Activated CD4-positive, alpha-beta T cell treated with anti-CD3 and anti-CD28 coated beads, Interleukin-2, amount 10 ng/mL, durations not matched to agents 24 days and 14 days (primary cell): ENCODE data around the gene CSNK1G2. TPM values are rescaled to one million over a fixed set of nuclear protein-coding genes. Genes with fewer than 3 reads are reported as not detected.

Source experiments
- total RNA-seq: library from RNA; stranded (reverse); gene quantifications from 2 replicates; pipeline ENCODE4 v1.2.3, GENCODE V29; 2022

Gene CSNK1G2
- total RNA-seq, 1 donor from 2014 or later: 92.8 TPM

Other genes with a start within 250 kb of the CSNK1G2 start
- gene ONECUT3, start 187.7 kb upstream of the CSNK1G2 start, total RNA-seq: not detected in 2 replicates
- 3.6 and 4.2 TPM in 2 replicates for gene ATP8B3, start 128.9 kb upstream of the CSNK1G2 start, total RNA-seq
- 56.3 and 61.4 TPM in 2 replicates for gene REXO1, start 92.7 kb upstream of the CSNK1G2 start, total RNA-seq
- 37.0 and 38.1 TPM in 2 replicates for gene KLF16, start 77.6 kb upstream of the CSNK1G2 start, total RNA-seq
- gene ABHD17A, start 55.7 kb upstream of the CSNK1G2 start, total RNA-seq: 104 and 107 TPM in 2 replicates
- gene ADAT3, start 35.8 kb upstream of the CSNK1G2 start, total RNA-seq: 8.8 and 10.6 TPM in 2 replicates
- 39.2 and 42.4 TPM in 2 replicates for gene SCAMP4, start 35.8 kb upstream of the CSNK1G2 start, total RNA-seq
- gene BTBD2, start 74.5 kb downstream of the CSNK1G2 start, total RNA-seq: 25.8 and 30.2 TPM in 2 replicates
- 159 and 169 TPM in 2 replicates for gene MKNK2, start 110.1 kb downstream of the CSNK1G2 start, total RNA-seq
- 184 and 185 TPM in 2 replicates for gene MOB3A, start 155.2 kb downstream of the CSNK1G2 start, total RNA-seq
- 9.5 and 10.0 TPM in 2 replicates for gene IZUMO4, start 155.7 kb downstream of the CSNK1G2 start, total RNA-seq
- gene AP3D1, start 210.4 kb downstream of the CSNK1G2 start, total RNA-seq: 104 and 113 TPM in 2 replicates
- 127 and 137 TPM in 2 replicates for gene DOT1L, start 222.8 kb downstream of the CSNK1G2 start, total RNA-seq